HepG2 (cell line): ENCODE data around the gene C2orf81. TPM values are rescaled to one million over a fixed set of nuclear protein-coding genes. Genes with fewer than 3 reads are reported as not detected.

Experiments used
- CENPT ChIP-seq: sonication (generic); formaldehyde crosslinking; IDR thresholded peaks from 2 replicates; pipeline ENCODE4 v1.8.0; 2022; ENCODE audit warnings: low read depth, mild to moderate bottlenecking, moderate library complexity, missing genetic modification reagents
- CENPX ChIP-seq: sonication (generic); formaldehyde crosslinking; IDR thresholded peaks from 2 replicates; pipeline ENCODE4 v1.9.0; 2021; ENCODE audit warnings: mild to moderate bottlenecking, missing genetic modification reagents, moderate library complexity
- EEA1 ChIP-seq: sonication (generic); formaldehyde crosslinking; IDR thresholded peaks from 2 replicates; pipeline ENCODE4 v1.5.1; 2020; ENCODE audit warnings: mild to moderate bottlenecking, missing genetic modification reagents, borderline replicate concordance
- GATAD1 ChIP-seq: IDR thresholded peaks from 2 replicates; pipeline ENCODE4 v1.6.1; 2016; ENCODE audit warnings: missing genetic modification reagents, missing compliant biosample characterization
- JUNB ChIP-seq: sonication (generic); formaldehyde crosslinking; IDR thresholded peaks from 2 replicates; pipeline ENCODE4 v1.8.0; 2022; ENCODE audit warnings: missing genetic modification reagents, mild to moderate bottlenecking, borderline replicate concordance
- MED8 ChIP-seq: sonication (generic); formaldehyde crosslinking; IDR thresholded peaks from 2 replicates; pipeline ENCODE4 v1.8.1; 2023; ENCODE audit warnings: mild to moderate bottlenecking, missing genetic modification reagents; ENCODE audit not compliant: insufficient replicate concordance
- MYC ChIP-seq: sonication (generic); formaldehyde crosslinking; IDR thresholded peaks from 2 replicates; pipeline ENCODE4 v1.9.0; 2021; ENCODE audit warnings: missing genetic modification reagents, borderline replicate concordance
- NR2C2 ChIP-seq: sonication (generic); formaldehyde crosslinking; IDR thresholded peaks from 2 replicates; pipeline ENCODE4 v1.4.0; 2020; ENCODE audit warnings: missing genetic modification reagents, mild to moderate bottlenecking, moderate library complexity, borderline replicate concordance
- RFX3 ChIP-seq: IDR thresholded peaks from 2 replicates; pipeline ENCODE4 v1.6.1; 2016; ENCODE audit warnings: missing biosample characterization, missing genetic modification reagents
- SP2 ChIP-seq: sonication (generic); formaldehyde crosslinking; IDR thresholded peaks from 2 replicates; pipeline ENCODE4 v1.5.1; 2020; ENCODE audit warnings: mild to moderate bottlenecking, missing genetic modification reagents
- TEAD3 ChIP-seq: optimal IDR thresholded peaks from 2 replicates; pipeline ENCODE3; 2016; ENCODE audit warnings: borderline replicate concordance
- THAP11 ChIP-seq: IDR thresholded peaks from 2 replicates; pipeline ENCODE4 v1.6.1; 2016; ENCODE audit warnings: missing biosample characterization, missing genetic modification reagents
- XRCC5 ChIP-seq: fragments of 200-400 bp; formaldehyde crosslinking; optimal IDR thresholded peaks from 2 replicates; pipeline ENCODE3; 2017; ENCODE audit warnings: mild to moderate bottlenecking, low read length
- ZC3H13 ChIP-seq: sonication (generic); formaldehyde crosslinking; IDR thresholded peaks from 2 replicates; pipeline ENCODE4 v1.8.1; 2023; ENCODE audit warnings: mild to moderate bottlenecking, missing genetic modification reagents, moderate library complexity
- ZNF160 ChIP-seq: sonication (generic); formaldehyde crosslinking; IDR thresholded peaks from 2 replicates; pipeline ENCODE4 v1.8.0; 2022; ENCODE audit warnings: mild to moderate bottlenecking, inconsistent platforms, missing genetic modification reagents
- ZNF337 ChIP-seq: sonication (generic); formaldehyde crosslinking; IDR thresholded peaks from 2 replicates; pipeline ENCODE4 v1.5.1; 2020; ENCODE audit warnings: missing genetic modification reagents, low read depth, mild to moderate bottlenecking, borderline replicate concordance
- ZNF354B ChIP-seq: sonication (generic); formaldehyde crosslinking; IDR thresholded peaks from 2 replicates; pipeline ENCODE4 v1.8.0; 2022; ENCODE audit warnings: mild to moderate bottlenecking, missing genetic modification reagents
- ZNF598 ChIP-seq: sonication (generic); formaldehyde crosslinking; IDR thresholded peaks from 2 replicates; pipeline ENCODE4 v1.5.1; 2020; ENCODE audit warnings: mild to moderate bottlenecking, missing genetic modification reagents, borderline replicate concordance
- ZNF652 ChIP-seq: IDR thresholded peaks from 2 replicates; pipeline ENCODE4 v1.6.1; 2016; ENCODE audit warnings: low read depth, borderline replicate concordance
- polyA plus RNA-seq, 8 experiments: library from polyadenylated mRNA; depleted of rRNA in 3 of 8; stranded (reverse) in 7 of 8; unstranded in 1 of 8; fragments of >200 nt; fragmentation: Illumina TruSeq in 4 of 8; extraction: Trizol in 4 of 8; gene quantifications; 2 replicates each; pipeline versions ENCODE4 v1.2.1 to v1.2.3, GENCODE V29; 2011 to 2016; ENCODE audit warnings: low read depth in 4 of 8, missing spikeins in 1 of 8, mixed read lengths in 1 of 8; ENCODE audit not compliant: insufficient read depth in 1 of 8
- total RNA-seq, 5 experiments: library from RNA; depleted of rRNA; stranded (reverse); fragments of >200 nt; fragmentation: Illumina TruSeq; extraction: Trizol; gene quantifications; 2 replicates each; pipeline ENCODE4 v1.2.3, GENCODE V29; 2016; ENCODE audit warnings: low read depth in 1 of 5
- TF ChIP-seq, protein P1 (sequence below): sonication (generic); formaldehyde crosslinking; IDR thresholded peaks from 2 replicates; pipeline ENCODE4 v1.4.0; 2020; ENCODE audit warnings: missing genetic modification reagents
- TF ChIP-seq, protein P2 (sequence below): sonication (generic); formaldehyde crosslinking; IDR thresholded peaks from 2 replicates; pipeline ENCODE4 v1.8.0; 2023; ENCODE audit warnings: mild to moderate bottlenecking, missing genetic modification reagents
- TF ChIP-seq, protein P3 (sequence below): sonication (generic); formaldehyde crosslinking; IDR thresholded peaks from 2 replicates; pipeline ENCODE4 v1.9.0; 2021; ENCODE audit warnings: missing genetic modification reagents, mild to moderate bottlenecking, borderline replicate concordance
- TF ChIP-seq, protein P4 (sequence below): sonication (generic); formaldehyde crosslinking; IDR thresholded peaks from 2 replicates; pipeline ENCODE4 v1.5.1; 2020; ENCODE audit warnings: mild to moderate bottlenecking, missing genetic modification reagents

C2orf81 gene
- total and polyA plus RNA-seq, 2 of the 13 experiments (the other 11 are each of a cell fraction or from before 2014, with no cell fraction given) = 0.15 to 0.17 TPM

- TF ChIP-seq CENPT (CRISPR knock-in tag) = peak; percentile 43; the same call in 1 of the 2 replicates
- peak; percentile 47; the same call in 1 of the 2 replicates for TF ChIP-seq EEA1 (CRISPR knock-in tag)
- 0 out of 2 replicates have a peak, but pooled peaks have one; percentile 26 for TF ChIP-seq GATAD1 (CRISPR knock-in tag)
- TF ChIP-seq, protein P1, sequence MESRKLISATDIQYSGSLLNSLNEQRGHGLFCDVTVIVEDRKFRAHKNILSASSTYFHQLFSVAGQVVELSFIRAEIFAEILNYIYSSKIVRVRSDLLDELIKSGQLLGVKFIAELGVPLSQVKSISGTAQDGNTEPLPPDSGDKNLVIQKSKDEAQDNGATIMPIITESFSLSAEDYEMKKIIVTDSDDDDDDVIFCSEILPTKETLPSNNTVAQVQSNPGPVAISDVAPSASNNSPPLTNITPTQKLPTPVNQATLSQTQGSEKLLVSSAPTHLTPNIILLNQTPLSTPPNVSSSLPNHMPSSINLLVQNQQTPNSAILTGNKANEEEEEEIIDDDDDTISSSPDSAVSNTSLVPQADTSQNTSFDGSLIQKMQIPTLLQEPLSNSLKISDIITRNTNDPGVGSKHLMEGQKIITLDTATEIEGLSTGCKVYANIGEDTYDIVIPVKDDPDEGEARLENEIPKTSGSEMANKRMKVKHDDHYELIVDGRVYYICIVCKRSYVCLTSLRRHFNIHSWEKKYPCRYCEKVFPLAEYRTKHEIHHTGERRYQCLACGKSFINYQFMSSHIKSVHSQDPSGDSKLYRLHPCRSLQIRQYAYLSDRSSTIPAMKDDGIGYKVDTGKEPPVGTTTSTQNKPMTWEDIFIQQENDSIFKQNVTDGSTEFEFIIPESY = 0 out of 2 replicates have a peak, but pooled peaks have one; percentile 14
- peak; percentile 65 for TF ChIP-seq MED8 (CRISPR knock-in tag)
- no peak for TF ChIP-seq ZNF652
- TF ChIP-seq THAP11 (CRISPR knock-in tag) = no peak
- TF ChIP-seq ZC3H13 (CRISPR knock-in tag) = peak; percentile 40; the same call in 1 of the 2 replicates
- TF ChIP-seq SP2 (CRISPR knock-in tag) = 0 out of 2 replicates have a peak, but pooled peaks have one; percentile 41
- TF ChIP-seq, protein P2, sequence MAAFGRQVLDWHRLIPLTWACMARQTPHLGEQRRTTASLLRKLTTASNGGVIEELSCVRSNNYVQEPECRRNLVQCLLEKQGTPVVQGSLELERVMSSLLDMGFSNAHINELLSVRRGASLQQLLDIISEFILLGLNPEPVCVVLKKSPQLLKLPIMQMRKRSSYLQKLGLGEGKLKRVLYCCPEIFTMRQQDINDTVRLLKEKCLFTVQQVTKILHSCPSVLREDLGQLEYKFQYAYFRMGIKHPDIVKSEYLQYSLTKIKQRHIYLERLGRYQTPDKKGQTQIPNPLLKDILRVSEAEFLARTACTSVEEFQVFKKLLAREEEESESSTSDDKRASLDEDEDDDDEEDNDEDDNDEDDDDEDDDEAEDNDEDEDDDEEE (CRISPR knock-in tag) = peak; percentile 75; the same call in 1 of the 2 replicates
- TF ChIP-seq ZNF354B = no peak
- TF ChIP-seq, protein P3, sequence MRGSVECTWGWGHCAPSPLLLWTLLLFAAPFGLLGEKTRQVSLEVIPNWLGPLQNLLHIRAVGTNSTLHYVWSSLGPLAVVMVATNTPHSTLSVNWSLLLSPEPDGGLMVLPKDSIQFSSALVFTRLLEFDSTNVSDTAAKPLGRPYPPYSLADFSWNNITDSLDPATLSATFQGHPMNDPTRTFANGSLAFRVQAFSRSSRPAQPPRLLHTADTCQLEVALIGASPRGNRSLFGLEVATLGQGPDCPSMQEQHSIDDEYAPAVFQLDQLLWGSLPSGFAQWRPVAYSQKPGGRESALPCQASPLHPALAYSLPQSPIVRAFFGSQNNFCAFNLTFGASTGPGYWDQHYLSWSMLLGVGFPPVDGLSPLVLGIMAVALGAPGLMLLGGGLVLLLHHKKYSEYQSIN (CRISPR knock-in tag) = no peak
- TF ChIP-seq MYC (CRISPR knock-in tag) = peak; percentile 68; the same call in 1 of the 2 replicates
- TF ChIP-seq ZNF160 (CRISPR knock-in tag) = peak; percentile 38; the same call in 1 of the 2 replicates
- TF ChIP-seq JUNB (CRISPR knock-in tag) = no peak
- TF ChIP-seq TEAD3 (CRISPR knock-in tag) = peak; percentile 69
- TF ChIP-seq RFX3 (CRISPR knock-in tag) = peak; percentile 98
- TF ChIP-seq NR2C2 = 0 out of 2 replicates have a peak, but pooled peaks have one; percentile 42
- peak; percentile 90 for TF ChIP-seq XRCC5
- TF ChIP-seq CENPX = no peak
- TF ChIP-seq ZNF598 (CRISPR knock-in tag) = 0 out of 2 replicates have a peak, but pooled peaks have one; percentile 57
- 0 out of 2 replicates have a peak, but pooled peaks have one; percentile 58 for TF ChIP-seq ZNF337 (CRISPR knock-in tag)
- TF ChIP-seq, protein P4, sequence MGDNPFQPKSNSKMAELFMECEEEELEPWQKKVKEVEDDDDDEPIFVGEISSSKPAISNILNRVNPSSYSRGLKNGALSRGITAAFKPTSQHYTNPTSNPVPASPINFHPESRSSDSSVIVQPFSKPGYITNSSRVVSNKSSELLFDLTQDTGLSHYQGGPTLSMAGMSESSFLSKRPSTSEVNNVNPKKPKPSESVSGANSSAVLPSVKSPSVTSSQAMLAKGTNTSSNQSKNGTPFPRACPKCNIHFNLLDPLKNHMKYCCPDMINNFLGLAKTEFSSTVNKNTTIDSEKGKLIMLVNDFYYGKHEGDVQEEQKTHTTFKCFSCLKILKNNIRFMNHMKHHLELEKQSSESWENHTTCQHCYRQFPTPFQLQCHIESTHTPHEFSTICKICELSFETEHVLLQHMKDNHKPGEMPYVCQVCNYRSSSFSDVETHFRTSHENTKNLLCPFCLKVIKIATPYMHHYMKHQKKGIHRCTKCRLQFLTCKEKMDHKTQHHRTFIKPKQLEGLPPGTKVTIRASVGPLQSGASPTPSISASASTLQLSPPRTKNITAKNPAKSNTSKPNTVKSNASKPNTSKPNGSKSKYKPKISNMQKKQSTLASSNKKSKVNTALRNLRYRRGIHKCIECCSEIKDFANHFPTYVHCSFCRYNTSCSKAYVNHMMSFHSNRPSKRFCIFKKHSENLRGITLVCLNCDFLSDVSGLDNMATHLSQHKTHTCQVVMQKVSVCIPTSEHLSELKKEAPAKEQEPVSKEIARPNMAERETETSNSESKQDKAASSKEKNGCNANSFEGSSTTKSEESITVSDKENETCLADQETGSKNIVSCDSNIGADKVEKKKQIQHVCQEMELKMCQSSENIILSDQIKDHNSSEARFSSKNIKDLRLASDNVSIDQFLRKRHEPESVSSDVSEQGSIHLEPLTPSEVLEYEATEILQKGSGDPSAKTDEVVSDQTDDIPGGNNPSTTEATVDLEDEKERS (CRISPR knock-in tag) = no peak
Measured at GRCh38 chr2:74421221-74421870, at the start of gene C2orf81, which contains the start of gene WDR54 (continued).
